Measurements from ENCODE around the gene ATF3. TPM values are rescaled to one million over a fixed set of nuclear protein-coding genes. Genes with fewer than 3 reads are reported as not detected.
A peak's percentile ranks its signal among the peaks of the same experiment; 100 is the strongest.

The ATF3 gene
- total RNA-seq, 2 donors from 2014 or later = 10.7 to 160 TPM

- no peaks in the 10 kb centered on the region for H3K36me3 ChIP-seq
- peak; percentile 16 for TF ChIP-seq CTCF (IDR thresholded peaks at IDR 0.05)
- peak overlapping the region; percentile 51 to 87 for H3K27ac ChIP-seq
- H3K4me1 ChIP-seq (ENCODE audit: control insufficient read depth in 1 of 2, low read depth in 2 of 2) = peaks cover 9 to 40% of the 10 kb centered on the region in 2 donors
- no peaks in the 10 kb centered on the region for H3K9me3 ChIP-seq
- no peaks in the 10 kb centered on the region for H3K27me3 ChIP-seq (replicated peaks; ENCODE audit: insufficient read depth)
- DNase-seq (ENCODE audit: low spot score) (no peak), ATAC-seq (ENCODE audit: insufficient number of reproducible peaks, low FRiP score, low read depth) (no peak)
- H3K4me3 ChIP-seq = peak overlapping the region; percentile 91
These were observed 2.0 kb upstream of the ATF3 start for GRCh38 chr1:212606395-212607205.

- DNase-seq (ENCODE audit: low spot score) = no peak
- Histone ChIP-seq H3K4me1 (ENCODE audit: control insufficient read depth in 1 of 2, low read depth in 2 of 2) (peaks cover 9 to 47% of the 10 kb centered on the region in 2 donors), H3K27me3 (replicated peaks; ENCODE audit: insufficient read depth) (no peaks in the 10 kb centered on the region), H3K27ac (peak overlapping the region; percentile 87 to 89), H3K9me3 (no peaks in the 10 kb centered on the region), H3K4me3 (peak overlapping the region; percentile 91), H3K36me3 (no peaks in the 10 kb centered on the region)
- no peak for TF ChIP-seq CTCF (IDR thresholded peaks at IDR 0.05)
- no peak for ATAC-seq (ENCODE audit: insufficient number of reproducible peaks, low FRiP score, low read depth)
These were observed 1.2 kb upstream of the ATF3 start for GRCh38 chr1:212607206-212607912.

- no peak for ATAC-seq (ENCODE audit: insufficient number of reproducible peaks, low FRiP score, low read depth)
- TF ChIP-seq CTCF (IDR thresholded peaks at IDR 0.05) = no peak
- H3K27me3 ChIP-seq (replicated peaks; ENCODE audit: insufficient read depth) = no peaks in the 10 kb centered on the region
- H3K4me3 ChIP-seq = peak overlapping the region; percentile 91
- H3K27ac ChIP-seq = peak overlapping the region; percentile 87 to 89
- DNase-seq (ENCODE audit: low spot score) = no peak
- peaks cover 9 to 53% of the 10 kb centered on the region in 2 donors for H3K4me1 ChIP-seq (ENCODE audit: control insufficient read depth in 1 of 2, low read depth in 2 of 2)
- no peaks in the 10 kb centered on the region for H3K36me3 ChIP-seq
- H3K9me3 ChIP-seq = no peaks in the 10 kb centered on the region
These were observed 609 bp upstream of the ATF3 start for GRCh38 chr1:212607913-212608391.

GRCh38 chr1:212608959-212609700 lies 569 bp downstream of the ATF3 start:
- H3K27ac ChIP-seq = peak overlapping the region; percentile 97
- H3K9me3 ChIP-seq = no peaks in the 10 kb centered on the region
- no peak for DNase-seq (ENCODE audit: low spot score)
- peak overlapping the region; percentile 91 for H3K4me3 ChIP-seq
- H3K4me1 ChIP-seq (ENCODE audit: control insufficient read depth in 1 of 2, low read depth in 2 of 2) = peaks cover 15 to 63% of the 10 kb centered on the region in 2 donors
- H3K27me3 ChIP-seq (replicated peaks; ENCODE audit: insufficient read depth) = no peaks in the 10 kb centered on the region
- no peaks in the 10 kb centered on the region for H3K36me3 ChIP-seq
- ATAC-seq (ENCODE audit: insufficient number of reproducible peaks, low FRiP score, low read depth) = no peak
- peak; percentile 54 for TF ChIP-seq CTCF (IDR thresholded peaks at IDR 0.05)

All from thoracic aorta (tissue), 2 donors.